IPS-20b (cell line): ENCODE results near the gene RAB2B.

Source experiments
- H3K27ac ChIP-seq: one replicate; pipeline ENCODE4 v1.5.1; 2013; ENCODE audit warnings: low read length
- H3K27me3 ChIP-seq: 2 replicates; pipeline ENCODE4 v1.6.1; 2013; ENCODE audit warnings: mild to moderate bottlenecking, low read length, inconsistent platforms; ENCODE audit not compliant: insufficient read depth
- H3K36me3 ChIP-seq: 2 replicates; pipeline ENCODE4 v1.6.1; 2013; ENCODE audit warnings: low read depth, mild to moderate bottlenecking, inconsistent platforms, low read length, moderate library complexity; ENCODE audit not compliant: insufficient read depth
- H3K4me1 ChIP-seq: 2 replicates; pipeline ENCODE4 v1.6.1; 2013; ENCODE audit warnings: mild to moderate bottlenecking, control low read depth, inconsistent platforms, low read length, moderate library complexity; ENCODE audit not compliant: insufficient read depth
- H3K4me3 ChIP-seq: 2 replicates; pipeline ENCODE4 v1.5.1; 2013; ENCODE audit warnings: mild to moderate bottlenecking, low read length, inconsistent platforms
- H3K9ac ChIP-seq: 2 replicates; pipeline ENCODE4 v1.6.1; 2013; ENCODE audit warnings: low read depth, mild to moderate bottlenecking, inconsistent platforms, low read length, moderate library complexity
- H3K9me3 ChIP-seq: 2 replicates; pipeline ENCODE4 v1.6.1; 2013; ENCODE audit warnings: mild to moderate bottlenecking, low read depth, low read length, inconsistent platforms; ENCODE audit not compliant: insufficient read depth

The RAB2B gene

GRCh38 chr14:21476925-21477681 is at the start of gene RAB2B, which contains the start of gene TOX4:
Gene RAB2B (minus strand): TSS chr14:21476959. CDS start chr14:21476872, 87 bp downstream.
Gene TOX4 (plus strand): TSS chr14:21477195. CDS start chr14:21477279, 84 bp downstream.
- Histone ChIP-seq H3K4me1 (peaks cover 3% of the 10 kb centered on the region; the same call in 1 of the 2 replicates), H3K9ac (peak within 1 kb of the TSS; percentile 93), H3K36me3 (peaks cover 30% of the 10 kb centered on the region), H3K27ac (peak within 1 kb of the TSS; percentile 46), H3K27me3 (no peaks in the 10 kb centered on the region), H3K4me3 (peak within 1 kb of the TSS; percentile 99), H3K9me3 (no peaks in the 10 kb centered on the region)

DNA sequence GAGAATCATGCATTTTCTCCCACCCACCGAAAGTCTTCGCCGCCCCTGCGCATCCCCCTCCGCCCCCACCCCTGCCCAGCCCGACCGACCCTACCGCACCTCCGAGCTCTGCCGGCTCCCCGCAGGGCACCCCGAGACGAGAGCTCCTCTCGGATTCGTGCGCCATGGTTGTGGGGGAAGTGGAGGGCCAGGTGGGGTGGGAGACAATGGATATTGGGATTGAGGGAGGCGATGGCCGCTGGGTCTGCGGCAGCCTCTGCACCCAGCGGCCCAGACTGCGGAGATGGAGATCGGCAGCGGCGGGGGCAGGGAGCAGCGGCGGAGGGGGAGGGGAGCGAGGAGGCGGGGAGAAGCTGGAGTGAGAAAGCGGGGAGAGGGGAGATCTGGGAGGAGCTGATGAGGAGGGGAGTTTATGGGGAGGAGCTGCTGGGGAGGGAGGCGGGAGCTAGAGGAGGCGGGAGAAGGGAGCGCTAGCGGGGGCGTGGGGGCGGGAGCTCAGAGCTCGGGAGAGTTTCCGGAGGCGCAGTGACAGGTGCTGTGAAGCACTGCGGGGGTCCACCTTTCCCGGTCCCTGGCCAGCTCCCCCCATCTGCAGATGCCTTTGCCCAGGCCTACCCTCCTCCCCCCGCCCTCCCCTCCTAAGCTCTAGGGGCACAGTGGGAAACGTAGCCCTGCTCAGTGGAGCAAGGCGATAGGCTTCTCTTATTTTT is 49.4 kb upstream of the RAB2B start, which contains the start of gene SALL2:
SALL2 (minus strand) TSS at position 385 of the 710 bp plus-strand sequence; CDS start at position 166, 219 bp downstream.
- Histone ChIP-seq H3K27ac (peak within 1 kb of the TSS; percentile 96), H3K9me3 (no peaks in the 10 kb centered on the region), H3K36me3 (peaks cover 70% of the 10 kb centered on the region), H3K4me1 (peaks cover 52% of the 10 kb centered on the region), H3K27me3 (no peaks in the 10 kb centered on the region), H3K4me3 (peak within 1 kb of the TSS; percentile 86), H3K9ac (peak within 1 kb of the TSS; percentile 89)

- H3K27ac ChIP-seq, result peak overlapping the region; percentile 95
- H3K27me3 ChIP-seq, result no peaks in the 10 kb centered on the region
- H3K4me3 ChIP-seq, result peak overlapping the region; percentile 86
- peaks cover 46% of the 10 kb centered on the region for H3K4me1 ChIP-seq
- H3K9ac ChIP-seq, result peak overlapping the region; percentile 89; the same call in 1 of the 2 replicates
- H3K9me3 ChIP-seq, result no peaks in the 10 kb centered on the region
- peaks cover 70% of the 10 kb centered on the region for H3K36me3 ChIP-seq
Measured at GRCh38 chr14:21525571-21525961, 48.8 kb upstream of the RAB2B start.

DNA sequence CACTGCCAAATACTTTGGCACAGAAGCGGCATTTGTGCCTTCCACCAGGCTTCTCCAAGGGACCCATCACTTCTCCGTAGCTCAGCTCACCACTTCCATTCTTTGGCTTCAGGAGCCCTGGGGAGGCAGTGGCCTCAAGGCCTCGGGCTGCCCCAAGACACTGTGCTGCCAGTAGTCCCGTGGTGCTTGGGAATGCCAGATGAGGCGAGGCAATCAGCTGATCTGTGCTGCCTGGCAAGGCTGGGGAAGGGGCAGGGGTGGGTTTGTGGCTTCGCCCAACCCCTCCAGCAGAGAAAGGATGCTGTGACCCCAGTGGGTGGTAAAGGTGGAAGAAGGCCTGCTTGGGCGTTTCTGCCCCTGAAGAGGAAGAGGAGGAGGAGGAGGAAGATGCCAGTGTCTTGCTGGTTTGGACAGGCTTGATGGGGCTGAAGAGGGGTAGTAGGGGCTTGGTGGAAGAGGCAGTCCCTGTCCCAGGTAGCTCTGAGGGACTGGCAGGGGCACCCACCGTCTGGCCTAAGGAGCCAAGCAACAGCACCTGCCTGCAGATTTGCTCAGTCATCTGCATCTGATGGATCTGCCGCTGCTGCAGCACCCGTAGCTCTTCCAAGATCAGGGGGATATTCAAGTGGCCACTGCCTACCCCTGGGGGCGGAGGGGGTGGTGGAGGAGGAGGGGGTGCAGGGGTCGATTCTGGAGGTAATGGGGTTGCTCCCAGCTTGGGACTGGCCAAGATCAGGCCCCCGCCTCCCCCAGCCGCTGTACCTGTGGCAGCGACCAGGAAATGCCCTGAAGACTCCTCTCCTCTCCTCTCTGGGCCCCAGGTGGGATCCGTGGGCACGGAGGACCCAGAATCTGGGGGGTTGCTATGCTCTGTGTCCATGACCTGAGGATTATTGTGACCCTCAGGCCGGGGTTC is 48.1 kb upstream of the RAB2B start:
- peak overlapping the region; percentile 89; the same call in 1 of the 2 replicates for H3K9ac ChIP-seq
- no peaks in the 10 kb centered on the region for H3K27me3 ChIP-seq
- peak overlapping the region; percentile 86 for H3K4me3 ChIP-seq
- peaks cover 44% of the 10 kb centered on the region for H3K4me1 ChIP-seq
- H3K36me3 ChIP-seq, result peaks cover 76% of the 10 kb centered on the region
- no peaks in the 10 kb centered on the region for H3K9me3 ChIP-seq
- H3K27ac ChIP-seq, result peak overlapping the region; percentile 95

DNA sequence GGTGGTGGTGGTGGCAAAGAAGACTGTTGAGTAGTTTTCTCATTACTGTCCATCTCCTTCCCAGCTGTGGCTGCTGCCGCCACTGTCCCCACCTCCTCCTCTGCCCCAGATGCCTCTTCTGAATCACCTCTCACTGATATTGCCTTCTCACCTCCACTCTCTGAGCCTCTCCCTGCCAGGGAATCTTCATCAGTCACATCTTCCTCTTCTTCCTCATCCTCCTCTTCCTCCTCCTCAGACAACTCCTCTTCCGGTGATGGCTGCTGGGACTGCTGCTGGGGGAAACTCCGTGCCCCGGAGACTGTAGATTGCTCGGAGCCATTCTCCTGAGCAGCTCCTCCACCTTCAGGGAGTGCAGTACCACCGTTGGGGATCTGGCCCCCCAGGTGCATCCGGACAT is 46.4 kb upstream of the RAB2B start:
- peaks cover 59% of the 10 kb centered on the region for H3K36me3 ChIP-seq
- H3K4me3 ChIP-seq, result peak overlapping the region; percentile 38; the same call in 1 of the 2 replicates

DNA sequence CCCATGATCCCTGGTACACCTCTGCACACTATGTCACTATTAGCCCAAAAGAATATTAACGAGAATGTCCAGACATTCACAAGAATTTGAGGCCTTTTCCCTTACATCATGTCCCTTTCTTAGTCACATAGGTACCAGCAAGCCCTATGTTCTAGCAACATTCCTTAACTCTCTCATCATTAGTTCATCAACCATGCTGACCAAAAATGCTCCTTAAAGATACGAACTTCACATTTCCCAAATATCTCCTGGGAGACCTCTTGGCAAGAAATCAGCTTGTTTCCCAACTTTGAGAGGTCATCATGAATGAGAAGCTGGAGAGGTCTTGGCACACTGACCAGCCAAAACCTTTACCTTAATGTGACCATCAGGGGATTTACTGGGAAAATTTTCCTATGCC is 44.7 kb upstream of the RAB2B start:
- Histone ChIP-seq H3K27ac (no peak overlapping the region), H3K4me3 (peak overlapping the region; percentile 24), H3K36me3 (peaks cover 57% of the 10 kb centered on the region)

More for the DNA sequence above, 46.4 kb upstream of the RAB2B start:
- Histone ChIP-seq H3K9ac (no peak overlapping the region), H3K27me3 (no peaks in the 10 kb centered on the region), H3K27ac (no peak overlapping the region), H3K4me1 (peaks cover 29% of the 10 kb centered on the region; the same call in 1 of the 2 replicates), H3K9me3 (no peaks in the 10 kb centered on the region)

GRCh38 chr14:21520767-21521166 is 44.0 kb upstream of the RAB2B start:
- Histone ChIP-seq H3K27me3 (no peaks in the 10 kb centered on the region), H3K9ac (no peak overlapping the region), H3K9me3 (no peaks in the 10 kb centered on the region), H3K4me1 (peaks cover 18% of the 10 kb centered on the region; the same call in 1 of the 2 replicates), H3K27ac (no peak overlapping the region), H3K36me3 (peaks cover 57% of the 10 kb centered on the region), H3K4me3 (0 out of 2 replicates have a peak overlapping the region, but pooled peaks have one; percentile 18)

More for the DNA sequence above, 44.7 kb upstream of the RAB2B start:
- no peak overlapping the region for H3K9ac ChIP-seq
- peaks cover 18% of the 10 kb centered on the region; the same call in 1 of the 2 replicates for H3K4me1 ChIP-seq
- H3K27me3 ChIP-seq, result no peaks in the 10 kb centered on the region
- no peaks in the 10 kb centered on the region for H3K9me3 ChIP-seq

- no peak overlapping the region for H3K9ac ChIP-seq
- peaks cover 39% of the 10 kb centered on the region for H3K36me3 ChIP-seq
- H3K4me1 ChIP-seq, result no peaks in the 10 kb centered on the region; the same call in 1 of the 2 replicates
- no peak overlapping the region for H3K27ac ChIP-seq
- H3K9me3 ChIP-seq, result no peaks in the 10 kb centered on the region
- H3K4me3 ChIP-seq, result no peak overlapping the region
- H3K27me3 ChIP-seq, result no peaks in the 10 kb centered on the region
Measured at GRCh38 chr14:21518725-21519124, 42.0 kb upstream of the RAB2B start.

DNA sequence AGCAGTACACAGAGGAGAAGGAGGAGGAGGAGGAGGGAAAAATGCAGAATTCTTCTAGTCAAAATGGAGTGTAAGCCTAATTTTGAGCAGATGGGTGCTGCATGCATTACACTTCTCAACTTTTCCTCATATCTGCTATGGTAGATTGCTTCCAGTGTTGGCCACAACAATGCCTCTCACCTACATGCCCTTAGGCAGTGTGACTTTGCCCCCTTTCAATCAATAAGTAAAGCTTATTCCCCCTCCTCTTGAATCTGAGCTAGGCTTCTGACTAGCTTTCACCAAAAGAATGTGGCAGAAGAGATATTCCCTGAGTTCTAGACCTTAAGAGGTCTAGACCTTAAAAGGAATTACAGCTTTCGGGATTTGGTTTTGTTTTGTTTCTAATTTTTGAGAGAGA is 37.6 kb upstream of the RAB2B start:
- H3K36me3 ChIP-seq, result 0 out of 2 replicates have a peak, but pooled peaks cover 1% of the 10 kb centered on the region
- H3K9me3 ChIP-seq, result no peaks in the 10 kb centered on the region
- H3K27ac ChIP-seq, result no peak overlapping the region
- no peak overlapping the region for H3K9ac ChIP-seq
- peaks cover 5% of the 10 kb centered on the region; the same call in 1 of the 2 replicates for H3K4me1 ChIP-seq
- no peak overlapping the region for H3K4me3 ChIP-seq
- no peaks in the 10 kb centered on the region for H3K27me3 ChIP-seq

GRCh38 chr14:21510735-21511657 is 34.2 kb upstream of the RAB2B start, which contains the start of gene METTL3:
Gene METTL3 (minus strand): TSS chr14:21511340. CDS start chr14:21511223, 117 bp downstream.
- H3K27ac ChIP-seq, result peak within 1 kb of the TSS; percentile 41
- peak within 1 kb of the TSS; percentile 97 for H3K9ac ChIP-seq
- peaks cover 31% of the 10 kb centered on the region for H3K36me3 ChIP-seq
- H3K4me3 ChIP-seq, result peak within 1 kb of the TSS; percentile 98
- no peaks in the 10 kb centered on the region for H3K27me3 ChIP-seq
- H3K9me3 ChIP-seq, result no peaks in the 10 kb centered on the region
- H3K4me1 ChIP-seq, result peaks cover 5% of the 10 kb centered on the region; the same call in 1 of the 2 replicates
